T47D (cell line): ENCODE measurements around the gene DNAJA1.
A peak's percentile ranks its signal among the peaks of the same experiment; 100 is the strongest.
"Not testable (repeated sequence)": the region's sequence is repeated elsewhere in the genome, so short reads cannot be mapped to it uniquely, and the experiment has no call there.

ENCODE experiments used
- DNase-seq, 2 experiments: peaks; one replicate each; pipeline versions ENCODE4 v3.0.0 to v3.0.0-alpha.2; 2011 to 2012; ENCODE audit warnings: low read depth in 1 of 2, low spot score in 1 of 2
- JUND ChIP-seq: IDR thresholded peaks from 2 replicates; pipeline ENCODE4 v1.6.1; 2012; ENCODE audit warnings: low read depth
- in situ Hi-C: cut with HindIII; loops from 2 replicates; pipeline ENCODE4 v1.10.0; 2016; ENCODE audit warnings: low sequenced_read_pairs, low pct_unique_long_range_greater_than_20kb

The DNAJA1 gene

DNA sequence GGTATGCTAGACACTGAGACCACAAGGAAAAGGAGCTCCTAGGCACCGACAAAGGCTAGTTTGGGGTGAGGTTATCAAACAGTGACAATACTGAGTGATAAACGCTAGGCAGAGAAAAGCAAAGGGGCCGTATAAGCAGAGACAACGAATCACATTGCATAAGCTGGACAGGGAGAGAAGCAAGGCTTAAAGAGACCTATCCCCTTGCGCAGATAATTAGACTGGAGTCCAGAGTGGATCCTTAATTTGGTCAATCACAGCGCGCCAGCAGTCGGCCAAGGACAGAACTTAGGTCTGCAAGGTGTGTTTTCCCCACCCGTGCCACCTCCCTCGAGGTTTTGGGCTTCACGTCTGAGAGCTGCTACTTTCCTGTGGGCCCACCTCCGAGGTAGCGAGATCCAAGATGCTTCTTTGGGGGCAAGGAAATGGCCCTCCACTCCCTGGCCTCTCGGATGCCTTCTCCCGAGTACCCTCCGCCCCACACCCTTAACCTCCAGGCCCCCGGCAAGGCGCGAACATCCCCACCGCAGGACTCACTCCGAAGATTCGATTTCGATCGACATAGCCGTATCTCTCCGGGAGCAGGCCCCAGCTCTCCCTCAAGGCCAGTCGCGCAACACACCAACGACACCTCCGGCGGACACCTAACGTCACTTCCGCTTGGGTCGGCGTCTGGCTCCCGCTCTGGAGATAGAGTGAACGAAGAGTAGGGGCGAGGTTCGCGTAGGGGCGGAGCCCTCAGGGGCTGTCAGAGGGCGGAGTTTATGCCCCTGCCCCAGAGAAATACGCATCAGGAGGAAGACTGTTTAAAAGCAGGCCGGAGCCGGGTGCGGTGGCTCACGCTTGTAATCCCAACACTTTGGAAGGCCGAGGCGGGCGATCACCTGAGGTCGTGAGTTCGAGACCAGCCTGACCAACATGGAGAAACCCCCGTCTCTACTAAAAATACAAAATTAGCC is 51.3 kb downstream of the DNAJA1 start, which contains the start of gene SMU1:
TSS of gene SMU1 (minus strand) at position 629 of the 959 bp plus-strand sequence. CDS start at position 563, 66 bp downstream.
- no peak for TF ChIP-seq JUND
- DNase-seq: peak; percentile 75 to 96
- in situ Hi-C loops: loop anchor here (10.0 kb wide), 1 partner anchor 148 kb away; no protein-coding TSS in a partner anchor

- TF ChIP-seq JUND: no peak
- in situ Hi-C loops: no loop called here
- DNase-seq: no peak
These were observed 55.5 kb downstream of the DNAJA1 start for GRCh38 chr9:33080534-33080933.

GRCh38 chr9:33081128-33081851 is 56.2 kb downstream of the DNAJA1 start:
- in situ Hi-C loops: no loop called here
- DNase-seq: peak; percentile 41 to 89
- no peak for TF ChIP-seq JUND

DNA sequence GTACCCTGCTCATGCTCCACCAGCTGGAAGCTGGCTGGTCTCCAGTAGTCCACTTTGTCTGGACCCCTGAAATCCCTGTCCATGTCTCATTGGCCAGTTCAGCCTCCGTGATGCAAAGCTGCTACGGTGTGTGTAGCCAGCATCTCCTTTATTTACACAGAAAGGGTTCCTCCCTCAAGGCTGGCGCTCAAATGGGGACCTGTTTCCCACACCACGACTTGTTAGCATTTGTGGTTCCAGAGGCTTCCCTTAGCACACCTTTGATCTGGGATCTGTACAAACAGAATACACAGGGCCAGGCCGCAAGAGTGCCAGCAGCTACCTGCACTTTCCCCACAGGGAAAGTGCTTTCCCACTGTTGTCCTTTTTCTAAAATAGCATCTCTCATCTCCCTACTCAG is 57.1 kb downstream of the DNAJA1 start:
- DNase-seq: peak; percentile 17 to 94
- in situ Hi-C loops: no loop called here
- no peak for TF ChIP-seq JUND

DNA sequence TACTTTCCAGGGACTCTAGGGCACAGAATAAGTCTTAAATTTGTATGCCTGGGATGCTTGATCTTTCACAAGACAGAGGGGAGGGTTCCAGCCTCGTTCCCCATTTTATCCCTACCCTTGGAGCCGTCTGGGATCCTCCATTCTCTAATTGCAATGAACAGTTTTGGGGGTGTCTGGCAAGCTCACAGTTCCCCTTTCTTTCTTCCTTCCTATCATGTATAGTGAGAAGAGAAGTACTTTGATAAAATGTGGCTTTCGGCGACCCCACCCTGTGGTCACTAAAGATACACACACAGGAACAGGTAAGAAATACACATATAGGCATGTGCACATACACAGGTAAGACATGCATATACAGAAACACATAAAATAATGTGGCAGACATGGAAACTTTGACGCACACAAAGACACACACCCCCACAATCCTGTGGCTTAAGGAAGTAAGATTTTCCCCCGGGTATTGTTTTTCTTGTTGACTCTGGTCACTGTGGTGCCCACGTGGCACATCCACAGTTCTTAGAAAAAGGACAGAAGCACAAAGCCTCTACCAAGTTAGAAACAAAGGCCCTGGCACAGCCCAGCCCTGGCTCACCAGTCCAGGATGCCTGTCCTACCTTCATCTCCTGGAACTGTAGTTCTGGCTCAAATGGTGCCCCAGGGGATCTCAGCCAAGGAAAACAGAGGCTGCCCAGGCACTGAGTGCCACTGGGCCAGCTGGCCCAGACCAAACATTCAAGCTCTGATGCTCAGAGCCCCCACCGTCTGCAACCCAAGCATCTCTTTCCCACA is 57.7 kb downstream of the DNAJA1 start:
- in situ Hi-C loops: no loop called here
- TF ChIP-seq JUND: no peak
- peak in 1 of 2 experiments; percentile 80 for DNase-seq

GRCh38 chr9:33085672-33086071 is 60.6 kb downstream of the DNAJA1 start:
- DNase-seq, in situ Hi-C loops: not testable (repeated sequence)
